LNCaP clone FGC (cell line): ENCODE results near the gene LAPTM5.

Source experiments
- DNase-seq: peaks from one replicate; pipeline ENCODE4 v3.0.0-alpha.2; 2011; ENCODE audit warnings: low read depth
- H3K4me3 ChIP-seq: 2 replicates; pipeline ENCODE4 v1.5.1; 2011; ENCODE audit warnings: mild to moderate bottlenecking, low read depth, low read length, control low read depth
- CTCF ChIP-seq: IDR thresholded peaks from 2 replicates; pipeline ENCODE4 v1.5.1; 2012; ENCODE audit warnings: mild to moderate bottlenecking; ENCODE audit not compliant: control insufficient read depth, insufficient read depth; ENCODE audit errors: extremely low read depth

Gene LAPTM5

DNA sequence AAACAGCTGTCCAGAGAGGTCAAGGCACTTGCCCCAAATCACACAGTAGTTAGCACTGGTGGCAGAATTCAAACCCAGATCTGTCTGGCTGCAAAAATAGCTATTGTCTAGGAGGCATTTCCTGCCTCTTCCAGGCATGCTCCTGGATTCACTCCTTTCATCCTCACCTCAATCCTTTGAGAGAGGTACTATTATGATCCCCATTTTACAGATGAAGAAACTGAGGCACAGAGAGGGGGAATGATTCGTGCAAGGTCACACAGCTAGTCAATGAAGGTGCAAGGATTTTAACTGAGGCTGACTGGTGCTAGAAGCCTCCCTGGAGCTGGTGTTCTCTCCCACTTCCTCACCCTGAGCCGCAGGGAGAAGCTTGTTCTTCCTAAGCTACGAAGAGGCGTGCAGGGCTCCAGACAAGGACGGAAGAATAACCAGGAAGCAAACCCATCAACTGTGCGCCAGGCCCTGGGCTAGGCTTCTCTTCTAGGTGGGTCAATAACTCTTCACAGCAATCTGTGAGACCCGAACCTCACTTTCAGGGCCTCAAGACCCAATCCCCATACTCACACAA, 631 bp upstream of the LAPTM5 start:
- no peak for TF ChIP-seq CTCF
- H3K4me3 ChIP-seq = no peak overlapping the region

DNA sequence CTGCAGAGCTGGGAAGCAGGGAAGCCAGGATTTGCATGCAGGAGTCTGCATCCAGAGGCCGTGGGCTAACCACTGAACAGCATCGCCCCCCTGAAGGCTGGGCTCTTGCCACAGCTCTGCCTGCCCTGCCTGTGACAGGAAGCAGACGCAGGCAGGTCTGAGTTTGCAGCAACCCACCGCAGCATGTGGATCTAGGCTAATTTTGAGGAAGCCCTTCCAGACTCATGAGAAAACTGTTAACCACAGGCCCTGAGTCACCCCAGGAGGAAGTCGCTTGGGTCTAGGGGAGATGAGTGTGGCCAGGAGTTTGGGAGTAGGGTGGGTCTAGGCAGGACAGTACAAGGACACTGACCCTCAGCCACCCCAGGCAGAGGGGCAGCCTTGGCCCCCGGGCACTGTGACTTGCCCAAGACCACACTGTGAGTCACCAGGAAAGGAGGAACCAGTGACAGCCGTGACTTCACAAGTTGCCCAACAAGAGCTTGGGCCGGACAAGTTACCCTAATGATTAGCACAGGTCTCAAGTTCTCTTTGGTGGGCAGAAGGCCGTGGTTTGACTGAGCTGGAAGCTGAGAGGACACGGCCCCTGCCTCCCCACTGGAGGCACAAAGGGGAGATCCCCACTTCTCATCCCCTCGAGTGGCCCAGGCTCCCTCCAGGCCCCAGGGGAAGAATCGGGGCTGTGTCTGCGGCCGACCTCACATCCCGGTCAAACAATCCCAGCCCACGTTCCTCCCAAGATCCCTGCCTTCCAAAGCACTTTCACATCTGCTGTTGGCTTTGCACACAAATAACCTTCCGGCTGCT, 826 bp downstream of the LAPTM5 start:
- no peak for TF ChIP-seq CTCF
- H3K4me3 ChIP-seq = no peak overlapping the region
- no peak for DNase-seq

More for the DNA sequence above, 631 bp upstream of the LAPTM5 start:
- no peak for DNase-seq

GRCh38 chr1:30756206-30756544, 1.4 kb downstream of the LAPTM5 start:
- no peak for DNase-seq
- no peak overlapping the region for H3K4me3 ChIP-seq
- no peak for TF ChIP-seq CTCF

- H3K4me3 ChIP-seq = no peak overlapping the region
- no peak for DNase-seq
- no peak for TF ChIP-seq CTCF
These were observed 1.8 kb downstream of the LAPTM5 start for GRCh38 chr1:30755746-30756145.

DNA sequence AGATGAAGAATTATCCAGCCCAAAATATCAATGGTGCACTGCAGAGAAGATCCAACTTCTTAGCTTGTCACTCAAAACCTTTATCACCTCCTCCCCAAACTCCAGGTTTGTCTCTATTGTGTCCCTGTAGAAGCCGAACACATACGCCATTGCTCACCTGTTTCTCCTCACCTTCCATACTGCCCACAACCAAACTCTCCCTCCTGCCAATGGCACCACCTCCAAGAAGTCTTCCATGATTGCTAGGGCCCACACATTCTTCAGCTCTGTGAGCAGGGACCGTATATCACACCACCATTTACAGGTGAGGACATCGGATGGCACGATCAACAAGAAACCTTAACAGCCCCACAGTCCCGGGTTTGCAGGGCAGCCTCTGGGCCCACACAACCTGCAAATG, 2.2 kb downstream of the LAPTM5 start:
- H3K4me3 ChIP-seq = no peak overlapping the region
- no peak for TF ChIP-seq CTCF
- DNase-seq = no peak

DNA sequence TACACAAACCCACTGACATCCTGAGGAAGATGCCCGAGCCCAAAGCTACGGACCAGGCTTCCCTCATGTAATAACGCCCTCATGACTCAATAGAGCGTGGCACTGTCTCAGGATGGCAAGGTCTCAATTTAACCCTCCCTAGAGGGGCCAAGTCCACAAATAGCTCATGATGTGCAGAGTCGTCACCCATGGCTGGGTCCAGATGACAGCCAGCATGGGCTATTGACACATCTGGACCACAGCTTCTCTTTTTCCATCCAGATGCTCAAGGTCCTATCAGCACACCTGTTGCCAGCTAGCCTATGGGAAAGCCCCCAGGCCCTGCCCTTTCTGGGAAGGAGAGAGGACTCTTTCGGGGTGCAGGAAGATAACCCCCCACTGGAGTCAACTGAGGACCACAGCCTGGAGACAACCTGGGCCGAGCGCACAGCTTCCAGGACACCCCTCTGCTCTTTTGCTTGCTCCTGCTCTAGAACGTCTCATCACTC, 2.8 kb downstream of the LAPTM5 start:
- no peak overlapping the region for H3K4me3 ChIP-seq
- no peak for DNase-seq
- no peak for TF ChIP-seq CTCF
